HG03280 (cell line): ENCODE measurements around the gene DRAXIN.

Experiments
- ATAC-seq: cut with Tn5 transposase; IDR thresholded peaks from one replicate; pipeline ENCODE4 v1.9.1; 2021; ENCODE audit warnings: mild to moderate bottlenecking, moderate library complexity; ENCODE audit not compliant: unreplicated experiment

The DRAXIN gene

DNA sequence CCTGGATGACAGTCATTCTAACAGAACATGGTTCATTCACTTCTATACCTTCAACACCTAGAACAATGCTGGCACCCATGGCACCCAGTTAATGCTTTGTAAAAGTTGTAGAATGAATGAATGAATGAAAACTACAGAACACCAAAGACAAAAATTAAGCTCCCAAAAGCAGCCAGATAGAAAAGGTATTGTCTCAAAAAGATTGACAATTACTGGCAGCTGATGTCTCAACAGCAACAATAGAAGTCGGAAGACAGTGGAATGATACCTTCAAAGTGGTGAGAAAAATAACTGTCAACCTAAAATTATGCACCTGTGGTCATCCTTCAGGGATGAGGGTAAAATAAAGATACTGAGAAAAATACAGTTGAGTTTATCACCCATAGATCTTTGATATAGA is 65.5 kb downstream of the DRAXIN start:
- ATAC-seq = no peak

DNA sequence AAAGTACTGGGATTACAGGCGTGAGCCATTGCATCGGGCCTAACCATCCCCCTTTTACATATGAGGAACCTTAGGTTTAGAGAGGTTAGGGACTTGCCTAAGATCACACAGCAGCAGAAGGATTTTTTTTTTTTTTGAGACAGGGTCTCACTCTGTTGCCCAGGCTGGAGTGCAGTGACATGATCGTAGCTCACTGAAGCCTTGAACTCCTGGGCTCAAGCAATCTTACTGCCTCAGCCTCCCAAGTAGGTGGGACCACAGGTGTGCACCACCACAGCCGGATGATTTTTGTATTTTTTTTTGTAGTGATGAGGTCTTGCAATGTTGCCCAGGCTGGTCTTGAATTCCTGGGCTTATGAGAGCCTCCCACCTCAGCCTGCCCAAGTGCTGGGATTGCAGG is 68.3 kb downstream of the DRAXIN start:
- no peak for ATAC-seq

DNA sequence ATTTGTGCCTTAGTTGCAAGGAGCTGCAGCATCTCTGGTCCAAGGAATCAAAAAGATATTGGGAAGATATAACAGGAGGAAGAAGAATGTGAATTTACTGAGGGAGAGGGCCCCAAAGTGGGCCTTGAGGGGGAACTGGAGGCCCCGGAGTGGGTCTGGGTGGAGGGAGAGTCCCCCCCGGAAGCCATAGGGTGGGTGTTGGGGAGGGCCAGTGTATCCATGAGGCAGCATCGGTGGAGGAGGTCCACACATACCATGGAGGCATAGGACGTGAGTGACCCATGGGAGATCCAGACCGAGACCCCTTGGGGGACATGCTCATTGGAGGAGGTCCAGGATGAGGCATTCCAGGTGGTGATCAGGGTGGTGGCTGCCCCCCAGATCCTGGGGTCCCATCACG is 69.8 kb downstream of the DRAXIN start:
- no peak for ATAC-seq

DNA sequence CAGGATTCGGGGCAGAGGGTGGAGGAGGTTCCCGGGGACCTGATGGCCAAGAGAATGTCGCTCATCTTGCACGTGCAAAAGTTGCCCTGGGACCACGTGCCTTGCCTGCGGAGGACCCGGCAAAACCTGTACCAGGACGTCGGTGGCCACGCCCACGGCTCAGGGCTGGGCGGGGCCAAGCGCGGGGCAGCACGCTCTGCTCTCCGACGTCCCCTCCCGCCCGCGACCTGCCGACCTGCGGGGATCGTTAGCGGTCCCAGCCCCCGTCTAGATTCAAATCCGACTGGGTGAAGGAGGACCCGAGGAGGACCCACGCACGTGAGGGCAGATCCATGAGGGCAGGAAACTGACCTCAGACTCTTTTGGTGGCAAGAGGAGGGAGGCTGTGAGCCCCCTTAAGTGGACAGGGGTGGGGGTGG is 70.5 kb downstream of the DRAXIN start, which contains the start of gene C1orf167:
C1orf167 (plus strand) TSS at position 206 of the 419 bp plus-strand sequence. CDS start 2,208 bp downstream, outside the sequence.
- ATAC-seq = no peak

DNA sequence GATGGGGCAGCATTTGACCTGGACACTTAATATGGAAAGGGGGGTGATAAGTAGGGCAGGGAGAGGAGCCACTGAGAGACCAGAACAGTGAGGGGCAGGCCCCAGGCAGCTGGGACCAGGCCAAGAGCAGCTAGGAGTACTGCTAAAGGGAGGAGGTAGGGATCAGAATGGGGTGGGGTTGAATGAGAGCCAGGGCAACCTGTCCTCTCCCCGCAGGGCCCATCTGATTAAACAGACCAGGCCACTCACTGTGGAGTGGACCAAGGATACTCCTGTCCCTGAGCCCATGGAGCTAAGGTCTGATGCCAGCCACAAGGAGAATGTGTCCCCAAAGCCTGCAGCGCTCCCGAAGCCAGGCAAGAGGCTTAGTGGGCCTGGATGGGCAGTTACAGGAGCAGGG is 72.6 kb downstream of the DRAXIN start:
- ATAC-seq = no peak

DNA sequence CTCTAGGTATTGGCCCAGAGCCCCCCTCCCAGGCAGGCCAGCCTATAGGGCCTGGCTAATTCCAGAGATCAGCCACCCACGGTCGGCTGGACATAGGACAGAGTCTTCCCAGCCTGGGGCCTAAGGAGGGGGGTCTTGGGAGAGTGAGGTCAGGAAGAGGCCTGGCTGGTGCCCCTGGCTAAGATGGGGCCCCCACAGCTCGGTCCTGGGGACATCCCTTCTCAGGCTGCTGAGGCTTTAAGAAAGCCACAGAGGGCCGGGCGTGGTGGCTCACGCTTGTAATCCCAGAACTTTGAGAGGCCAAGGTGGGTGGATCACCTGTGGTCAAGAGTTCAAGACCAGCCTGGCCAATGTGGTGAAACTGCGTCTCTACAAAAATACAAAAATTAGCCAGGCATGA is 73.0 kb downstream of the DRAXIN start:
- no peak for ATAC-seq

DNA sequence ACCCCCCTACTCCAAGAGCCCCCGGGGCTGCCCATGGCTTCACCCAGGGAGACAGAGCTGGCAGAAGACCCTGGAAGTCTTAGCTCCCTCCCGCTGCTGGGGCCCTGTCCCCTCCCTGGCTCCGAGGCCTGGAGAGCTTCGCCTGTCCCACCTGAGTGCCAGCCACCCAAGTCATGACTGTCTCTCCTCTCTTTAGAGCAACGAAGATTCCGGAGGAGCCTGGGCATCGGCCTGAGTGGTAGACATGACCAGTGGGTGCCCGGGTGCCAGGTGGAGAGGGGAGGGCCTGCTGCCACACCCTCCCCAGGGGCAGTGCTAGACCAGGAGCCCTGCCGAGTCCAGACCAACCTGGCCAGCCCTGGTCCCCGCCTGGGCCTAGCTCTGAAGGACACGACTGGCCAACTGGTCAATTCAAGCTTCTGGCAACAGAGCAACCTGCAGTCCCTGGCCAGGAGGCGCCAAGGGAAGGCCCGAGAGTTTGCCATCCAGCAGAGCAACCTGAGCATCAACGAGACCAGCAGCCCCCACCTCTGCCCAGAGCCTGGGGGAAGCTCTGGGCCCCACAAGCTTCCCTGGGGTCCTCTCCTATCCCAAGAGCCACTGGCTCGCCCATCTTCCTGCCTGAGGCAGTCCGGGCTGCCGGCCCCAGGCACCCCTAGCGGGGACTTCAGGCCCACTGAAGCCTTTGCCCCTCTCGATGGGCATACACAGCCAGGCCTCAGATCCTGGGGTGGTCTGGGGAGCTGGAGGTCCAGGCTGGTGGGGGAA is 74.3 kb downstream of the DRAXIN start:
- ATAC-seq = no peak

DNA sequence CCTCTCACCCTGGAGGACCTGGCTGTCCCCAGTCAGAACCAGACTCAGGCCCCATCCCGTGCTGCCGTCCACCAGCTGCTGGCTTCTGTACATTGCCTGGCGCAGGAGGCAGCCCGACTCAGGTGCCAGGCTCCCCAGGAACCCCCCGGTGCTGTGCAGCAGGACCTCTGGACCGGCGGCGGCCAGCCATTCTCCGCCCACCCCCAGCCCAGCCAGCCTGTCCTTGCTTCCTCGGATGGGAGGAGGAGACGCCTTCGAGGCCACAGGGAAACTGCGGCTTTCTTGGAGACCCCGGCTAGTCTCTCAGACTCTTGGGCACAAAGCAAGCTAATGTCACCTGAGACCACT is 74.9 kb downstream of the DRAXIN start:
- ATAC-seq = no peak

DNA sequence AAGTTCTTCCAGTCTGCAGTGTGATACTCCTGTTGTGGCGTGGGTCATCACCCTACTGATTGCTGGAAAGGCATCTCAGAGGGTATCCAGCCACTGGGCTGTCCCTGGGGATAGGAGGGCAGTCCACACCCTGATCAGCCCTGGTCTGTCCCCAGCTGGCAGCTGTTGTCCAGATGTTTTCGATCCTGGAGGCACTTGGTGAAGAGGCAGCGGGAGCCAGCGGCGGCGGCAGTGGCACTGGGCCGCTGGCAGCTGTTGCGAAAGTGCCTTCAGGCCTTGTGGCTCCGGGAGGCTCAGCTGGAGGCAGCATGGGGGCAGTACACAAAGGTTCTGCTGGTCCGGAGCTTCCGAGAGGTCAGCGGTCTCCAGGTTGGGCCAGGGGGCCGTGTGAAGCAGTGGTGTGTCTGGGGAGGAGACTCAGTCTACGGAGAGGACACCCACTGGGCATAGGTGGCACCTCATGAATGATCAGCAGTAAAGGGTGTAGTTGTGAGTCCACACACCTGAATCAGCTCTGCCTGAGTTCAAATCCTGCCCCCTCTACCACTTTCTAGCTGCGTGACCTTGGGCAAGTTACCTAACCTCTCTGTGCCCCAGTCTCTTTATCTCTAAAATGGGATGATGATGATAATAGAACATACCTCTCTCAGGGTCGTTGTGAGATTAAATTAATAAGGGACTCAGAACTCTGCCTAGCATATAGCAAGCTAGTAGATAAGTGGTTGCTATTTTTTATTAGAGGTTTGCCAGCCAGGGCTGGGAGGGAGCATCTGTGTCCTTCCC is 76.6 kb downstream of the DRAXIN start:
- ATAC-seq = no peak

DNA sequence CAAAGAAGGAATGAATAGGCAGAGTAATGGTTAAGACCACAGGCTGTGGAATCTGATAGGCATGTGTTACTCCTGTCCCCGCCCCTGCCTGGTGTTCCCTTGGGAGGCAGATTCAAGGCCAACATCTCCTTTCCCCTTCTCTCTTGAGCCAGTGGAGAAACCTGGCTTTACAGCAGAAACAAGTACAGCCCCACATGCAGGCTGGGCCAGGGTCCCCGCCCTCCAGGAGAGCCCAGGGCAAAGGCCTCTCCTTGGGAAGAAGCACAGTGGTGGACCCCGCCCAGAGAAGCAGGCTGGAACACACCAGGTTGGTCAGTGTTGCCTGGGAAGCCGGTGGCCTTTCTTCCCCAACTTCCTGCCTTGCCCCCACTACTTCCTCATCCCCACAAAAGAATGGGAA is 77.3 kb downstream of the DRAXIN start:
- no peak for ATAC-seq

DNA sequence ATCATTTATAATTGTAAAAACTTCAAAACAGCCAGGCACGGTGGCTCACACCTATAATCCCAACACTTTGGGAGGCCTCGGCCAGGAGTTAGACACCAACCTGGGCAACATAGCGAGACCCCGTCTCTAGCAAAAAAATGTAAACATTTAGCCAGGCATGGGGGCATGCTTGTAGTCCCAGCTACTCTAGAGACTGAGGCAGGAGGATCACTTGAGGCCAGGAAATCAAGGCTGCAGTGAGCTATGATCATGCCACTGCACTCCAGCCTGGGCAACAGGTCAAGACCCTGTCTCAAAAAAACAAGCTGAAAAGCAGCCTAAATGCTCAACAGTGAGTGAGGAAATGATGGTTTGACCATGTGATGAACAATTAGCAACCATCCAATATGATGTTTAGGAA is 77.8 kb downstream of the DRAXIN start:
- ATAC-seq = no peak

DNA sequence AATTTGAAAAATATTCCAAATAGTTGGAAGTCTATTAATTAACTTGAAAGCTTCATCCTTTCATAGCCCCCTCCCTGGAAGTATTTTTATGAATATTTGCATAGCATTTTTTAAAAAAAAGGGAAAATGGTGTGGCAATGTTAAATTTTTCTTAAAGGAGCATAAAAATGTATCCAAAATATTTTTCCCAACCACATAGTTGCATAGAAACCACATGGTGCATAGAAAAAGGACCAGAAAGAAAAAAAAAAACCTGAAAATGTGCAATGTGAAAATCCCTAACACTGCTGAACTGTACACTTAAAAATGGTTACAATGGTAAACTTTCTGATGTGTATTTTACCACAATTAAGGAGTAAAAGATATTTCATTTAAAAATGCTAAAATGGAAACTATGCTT is 78.5 kb downstream of the DRAXIN start:
- no peak for ATAC-seq

DNA sequence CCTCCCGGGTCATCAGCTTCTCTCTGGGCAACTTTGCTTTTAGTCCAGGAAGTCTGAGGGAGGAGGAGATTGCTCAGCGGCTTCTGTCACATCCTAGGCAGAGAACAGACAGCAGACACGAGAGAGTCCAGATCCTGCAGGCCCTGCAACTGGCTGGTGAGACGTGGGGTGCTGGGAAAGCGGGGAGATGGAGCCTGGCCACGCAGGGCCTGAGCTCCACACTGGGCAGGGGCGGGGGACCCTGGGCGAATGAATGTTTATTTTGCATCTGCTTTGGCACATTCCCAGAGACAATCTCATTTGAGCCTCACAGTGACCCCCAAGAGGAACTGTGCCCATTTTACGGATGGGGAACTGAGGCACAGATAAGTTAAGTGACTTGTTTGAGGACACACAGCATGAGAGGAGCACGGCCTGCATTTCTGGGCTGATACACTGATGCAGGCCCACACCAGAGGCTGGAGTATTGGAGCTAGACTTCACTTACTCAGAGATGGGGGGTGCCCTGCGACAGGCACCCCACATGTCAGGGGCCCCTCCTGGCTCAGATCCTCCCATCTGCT is 80.1 kb downstream of the DRAXIN start:
- no peak for ATAC-seq

DNA sequence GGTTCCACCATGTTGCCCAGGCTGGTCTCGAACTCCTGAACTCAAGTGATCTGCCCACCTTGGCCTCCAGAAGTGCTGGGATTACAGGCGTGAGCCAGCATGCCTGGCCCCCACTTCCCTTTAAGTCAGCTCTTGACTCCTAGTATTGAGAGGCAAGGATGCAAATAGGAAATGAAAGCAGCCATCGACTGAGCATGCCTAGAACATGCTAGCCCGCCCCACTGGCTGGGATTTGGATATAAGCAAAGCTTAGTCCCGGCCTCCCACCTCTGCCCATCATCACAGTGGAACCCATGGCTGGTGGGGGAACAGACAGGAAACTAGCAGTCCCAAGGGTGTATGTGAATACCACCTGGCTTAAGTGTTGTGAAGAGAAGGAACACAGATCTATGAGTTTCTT is 80.9 kb downstream of the DRAXIN start:
- ATAC-seq = no peak

DNA sequence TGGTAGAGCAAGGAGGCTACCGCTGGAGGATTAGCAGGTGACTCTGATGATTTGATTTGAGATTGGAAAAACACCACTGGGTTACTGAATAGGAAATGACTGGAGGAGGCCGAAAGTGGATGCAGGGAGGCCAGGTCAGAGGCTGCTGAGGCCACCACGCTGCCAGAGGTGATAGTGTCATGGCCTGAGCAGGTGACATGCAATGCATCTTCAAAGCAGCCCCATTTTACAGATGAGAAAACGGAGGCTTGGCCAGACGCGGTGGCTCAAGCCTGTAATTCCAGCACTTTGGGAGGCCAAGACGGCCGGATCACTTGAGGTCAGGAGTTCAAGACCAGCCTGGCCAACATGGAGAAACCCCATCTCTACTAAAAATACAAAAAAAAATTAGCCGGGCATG is 83.2 kb downstream of the DRAXIN start:
- no peak for ATAC-seq
